Activated naive CD8-positive, alpha-beta T cell treated with anti-CD3 and anti-CD28 coated beads, Interleukin-2, amount 50 U/mL, for 24 hours (primary cell): ENCODE measurements around the gene ZNF614.
"Not testable (repeated sequence)": the region's sequence is repeated elsewhere in the genome, so short reads cannot be mapped to it uniquely, and the experiment has no call there.

Source experiments
- ATAC-seq: fragments of 150-1000 bp; cut with Tn5 transposase; one replicate; pipeline ENCODE4 v1.10.0; 2021
- DNase-seq: peaks from one replicate; pipeline ENCODE4 v3.0.0; 2021
- H3K27ac Mint-ChIP-seq: one replicate; pipeline ENCODE4 v1.8.0; 2021; ENCODE audit warnings: mild to moderate bottlenecking, mixed read lengths
- H3K27me3 Mint-ChIP-seq: one replicate; pipeline ENCODE4 v1.8.0; 2021; ENCODE audit warnings: mixed read lengths
- H3K36me3 Mint-ChIP-seq: one replicate; pipeline ENCODE4 v1.8.0; 2021; ENCODE audit warnings: low read depth, mixed read lengths
- H3K4me1 Mint-ChIP-seq: one replicate; pipeline ENCODE4 v1.8.0; 2021; ENCODE audit warnings: mixed read lengths
- H3K4me3 Mint-ChIP-seq: one replicate; pipeline ENCODE4 v1.8.0; 2021; ENCODE audit warnings: mild to moderate bottlenecking, moderate library complexity, mixed read lengths
- H3K9me3 Mint-ChIP-seq: one replicate; pipeline ENCODE4 v1.8.0; 2021; ENCODE audit warnings: mixed read lengths

The ZNF614 gene

GRCh38 chr19:51975787-51976186 is 52.4 kb downstream of the ZNF614 start:
- H3K27me3 Mint-ChIP-seq, DNase-seq, H3K4me1 Mint-ChIP-seq, H3K27ac Mint-ChIP-seq, H3K4me3 Mint-ChIP-seq, ATAC-seq: not testable (repeated sequence)
- peaks cover 71% of the 10 kb centered on the region for H3K9me3 Mint-ChIP-seq
- peaks cover 90% of the 10 kb centered on the region for H3K36me3 Mint-ChIP-seq

- no peak for ATAC-seq
- Mint-ChIP-seq H3K4me1 (no peaks in the 10 kb centered on the region), H3K27ac (no peak overlapping the region), H3K9me3 (peaks cover 58% of the 10 kb centered on the region), H3K36me3 (peaks cover 87% of the 10 kb centered on the region), H3K27me3 (no peaks in the 10 kb centered on the region), H3K4me3 (no peak overlapping the region)
- DNase-seq = peak; percentile 27
Observed at GRCh38 chr19:51971624-51972023, 56.6 kb downstream of the ZNF614 start.

- DNase-seq (no peak), ATAC-seq (no peak)
- Mint-ChIP-seq H3K27me3 (no peaks in the 10 kb centered on the region), H3K4me3 (no peak overlapping the region), H3K36me3 (peaks cover 90% of the 10 kb centered on the region), H3K9me3 (peaks cover 55% of the 10 kb centered on the region), H3K4me1 (no peaks in the 10 kb centered on the region), H3K27ac (no peak overlapping the region)
Observed at GRCh38 chr19:51970718-51971117, 57.5 kb downstream of the ZNF614 start.

DNA sequence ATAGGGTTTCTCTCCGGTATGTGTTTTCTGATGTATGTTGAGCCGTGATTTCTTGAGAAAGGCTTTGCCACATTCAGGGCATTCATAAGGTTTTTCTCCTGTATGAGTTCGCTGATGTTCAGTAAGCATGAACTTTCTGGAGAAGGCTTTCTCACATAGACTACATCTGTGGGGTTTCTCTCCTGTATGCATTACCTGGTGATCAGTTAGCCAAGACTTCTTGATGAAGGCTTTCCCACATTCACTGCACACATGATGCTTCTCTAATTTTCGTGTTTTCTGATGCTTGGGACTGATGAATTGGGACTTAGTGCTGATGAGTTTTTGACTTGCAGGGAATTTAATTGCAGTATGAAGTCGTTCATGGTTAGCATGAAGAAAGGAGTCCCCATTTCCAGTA is 62.6 kb downstream of the ZNF614 start:
- no peak for ATAC-seq
- Mint-ChIP-seq H3K27me3 (no peaks in the 10 kb centered on the region), H3K4me1 (no peaks in the 10 kb centered on the region), H3K36me3 (peaks cover 86% of the 10 kb centered on the region), H3K27ac (no peak overlapping the region), H3K9me3 (peaks cover 64% of the 10 kb centered on the region), H3K4me3 (no peak overlapping the region)
- no peak for DNase-seq
